Smooth muscle cell (in vitro differentiated cells): ENCODE data around the gene SLC8B1. TPM values are rescaled to one million over a fixed set of nuclear protein-coding genes. Genes with fewer than 3 reads are reported as not detected.

Experiments used
- DNase-seq: peaks from one replicate; lab custom pipeline; 2025; ENCODE audit not compliant: unreplicated experiment; lab: John Stamatoyannopoulos, UW
- H2AFZ ChIP-seq: fragments of 200-600 bp; sonication (generic); 2 replicates; pipeline ENCODE4 v1.6.0; 2016; ENCODE audit warnings: antibody characterized with exemption, low read depth, mild to moderate bottlenecking
- H3F3A ChIP-seq: fragments of 200-600 bp; sonication (generic); 2 replicates; pipeline ENCODE4 v1.6.0; 2017; ENCODE audit warnings: antibody characterized with exemption, low read depth
- H3K27ac ChIP-seq: fragments of 200-600 bp; sonication (generic); 2 replicates; pipeline ENCODE4 v1.5.1; 2016; ENCODE audit warnings: low read depth, mild to moderate bottlenecking
- H3K27me3 ChIP-seq: fragments of 200-600 bp; sonication (generic); 2 replicates; pipeline ENCODE4 v1.6.1; 2016; ENCODE audit warnings: low read depth, mild to moderate bottlenecking
- H3K36me3 ChIP-seq: fragments of 200-600 bp; sonication (generic); 2 replicates; pipeline ENCODE4 v1.5.1; 2016; ENCODE audit warnings: low read depth
- H3K4me1 ChIP-seq: fragments of 200-600 bp; sonication (generic); 2 replicates; pipeline ENCODE4 v1.5.1; 2016; ENCODE audit warnings: low read depth
- H3K4me2 ChIP-seq: fragments of 200-600 bp; sonication (generic); 2 replicates; pipeline ENCODE4 v1.6.0; 2016; ENCODE audit warnings: mild to moderate bottlenecking
- H3K4me3 ChIP-seq: fragments of 200-600 bp; sonication (generic); 2 replicates; pipeline ENCODE4 v1.5.1; 2016; ENCODE audit warnings: mild to moderate bottlenecking
- H3K79me2 ChIP-seq: fragments of 200-600 bp; sonication (generic); 2 replicates; pipeline ENCODE4 v1.6.0; 2016; ENCODE audit warnings: low read depth, mild to moderate bottlenecking
- H3K9ac ChIP-seq: fragments of 200-600 bp; sonication (generic); 2 replicates; pipeline ENCODE4 v1.6.0; 2016; ENCODE audit warnings: low read depth
- H3K9me3 ChIP-seq: fragments of 200-600 bp; sonication (generic); replicated peaks from 2 replicates; pipeline ENCODE4 v1.5.1; 2016; ENCODE audit warnings: low read depth
- H4K20me1 ChIP-seq: fragments of 200-600 bp; sonication (generic); 2 replicates; pipeline ENCODE4 v1.6.0; 2016; ENCODE audit warnings: low read depth
- CTCF ChIP-seq: fragments of 200-600 bp; sonication (generic); IDR thresholded peaks from 2 replicates; pipeline ENCODE4 v1.5.1; 2017; ENCODE audit warnings: borderline replicate concordance, mild to moderate bottlenecking, antibody characterized with exemption; ENCODE audit not compliant: insufficient read depth, poor library complexity, severe bottlenecking
- WGBS: methylation state at CpG from one replicate; pipeline ENCODE4 v1.1.7; 2016; ENCODE audit warnings: low lambda C conversion rate; 5-methylcytosine and 5-hydroxymethylcytosine counted together
- polyA plus RNA-seq: library from polyadenylated mRNA; unstranded; fragments of >200 nt; fragmentation: Nextera tagmentation; extraction: Ambion mirVana; gene quantifications from 2 replicates; pipeline ENCODE4 v1.2.1, GENCODE V29; 2016
- total RNA-seq: library from RNA; depleted of rRNA; stranded (reverse); fragments of >200 nt; gene quantifications from 2 replicates; pipeline ENCODE4 v1.2.3, GENCODE V29; 2014

Gene SLC8B1
- total and polyA plus RNA-seq, 2 experiments from 2014 or later: 11.8 to 14.3 TPM

DNA sequence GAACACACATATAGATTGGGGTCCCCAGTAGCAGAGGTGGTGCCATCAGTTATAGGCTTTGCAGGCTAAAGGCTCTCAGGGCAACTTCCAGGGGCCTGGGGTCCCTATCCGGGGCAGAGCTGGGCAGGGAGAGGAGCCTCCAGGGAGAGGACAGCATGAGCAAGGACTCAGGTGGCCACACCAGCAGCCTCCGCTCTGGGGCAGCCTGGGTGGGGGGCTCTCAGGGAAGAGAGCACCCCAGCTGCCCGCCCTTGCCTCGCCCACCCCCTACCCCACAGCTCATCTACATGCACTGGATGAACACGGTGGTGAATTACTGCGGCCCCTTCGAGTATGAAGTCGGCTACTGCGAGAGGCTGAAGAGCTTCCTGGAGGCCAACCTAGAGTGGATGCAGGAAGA lies 37.5 kb upstream of the SLC8B1 start:
- WGBS: 89% methylated on average over 9 of the region's 9 CpGs
- no peak overlapping the region for H3K4me3 ChIP-seq
- no peaks in the 10 kb centered on the region for H3K79me2 ChIP-seq
- DNase-seq: no peak
- H3K27ac ChIP-seq: no peak overlapping the region
- H3K9ac ChIP-seq: no peak overlapping the region
- no peak for TF ChIP-seq CTCF
- H3K27me3 ChIP-seq: no peaks in the 10 kb centered on the region
- H3K9me3 ChIP-seq: no peaks in the 10 kb centered on the region
- no peaks in the 10 kb centered on the region for H3K36me3 ChIP-seq
- H2AFZ ChIP-seq: no peak overlapping the region
- no peaks in the 10 kb centered on the region for H3F3A ChIP-seq
- no peak overlapping the region for H3K4me2 ChIP-seq
- peaks cover 8% of the 10 kb centered on the region for H4K20me1 ChIP-seq
- H3K4me1 ChIP-seq: no peaks in the 10 kb centered on the region

GRCh38 chr12:113371808-113372207 lies 36.9 kb upstream of the SLC8B1 start:
- Histone ChIP-seq H3K9me3 (no peaks in the 10 kb centered on the region), H3K4me3 (no peak overlapping the region), H3K79me2 (no peaks in the 10 kb centered on the region), H3K9ac (no peak overlapping the region), H3K36me3 (no peaks in the 10 kb centered on the region), H3K27ac (no peak overlapping the region), H2AFZ (no peak overlapping the region), H4K20me1 (peaks cover 8% of the 10 kb centered on the region), H3K27me3 (no peaks in the 10 kb centered on the region), H3F3A (no peaks in the 10 kb centered on the region), H3K4me2 (no peak overlapping the region), H3K4me1 (no peaks in the 10 kb centered on the region)
- no peak for DNase-seq
- 93% methylated on average over 6 of the region's 6 CpGs for WGBS
- no peak for TF ChIP-seq CTCF

DNA sequence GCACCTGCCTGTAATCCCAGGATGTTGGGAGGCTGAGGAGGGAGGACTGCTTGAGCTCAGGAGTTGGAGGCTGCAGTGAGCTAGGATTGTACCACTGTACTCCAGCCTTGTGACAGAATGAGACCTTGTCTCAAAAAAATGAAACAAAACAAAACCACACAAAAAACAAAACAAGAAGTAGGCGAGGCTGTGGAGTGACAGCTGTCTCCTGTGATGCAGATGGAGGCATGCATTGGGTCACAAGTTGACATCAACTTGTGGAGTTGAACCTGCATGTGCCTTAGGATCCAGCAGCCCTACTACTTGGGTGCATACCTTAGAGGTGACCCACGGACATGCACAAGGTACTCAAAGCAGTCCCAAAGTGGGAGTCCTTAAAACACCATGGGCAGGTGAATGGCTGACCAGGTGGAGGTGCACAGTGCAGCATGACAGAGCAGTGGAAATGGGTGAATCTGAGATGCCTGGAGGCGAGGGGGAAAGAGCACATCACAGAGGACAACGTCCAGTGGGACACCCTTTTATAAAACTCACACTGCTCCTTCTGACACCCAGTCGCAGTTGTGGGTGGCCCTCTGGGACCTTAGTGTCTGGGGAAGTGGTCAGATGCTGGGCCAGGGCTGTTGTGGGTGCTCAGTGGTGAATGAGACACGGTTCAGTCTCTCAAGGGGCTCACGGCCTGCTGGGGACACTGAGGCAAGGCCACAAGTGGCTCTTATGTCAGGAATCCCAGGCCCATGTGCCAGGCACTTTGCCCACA lies 36.2 kb upstream of the SLC8B1 start:
- Histone ChIP-seq H3K36me3 (no peaks in the 10 kb centered on the region), H3K27ac (no peak overlapping the region), H3K27me3 (no peaks in the 10 kb centered on the region), H3K4me1 (no peaks in the 10 kb centered on the region), H3K9ac (no peak overlapping the region), H3K9me3 (no peaks in the 10 kb centered on the region), H3F3A (no peaks in the 10 kb centered on the region), H4K20me1 (peaks cover 10% of the 10 kb centered on the region), H3K4me3 (no peak overlapping the region), H3K79me2 (no peaks in the 10 kb centered on the region), H2AFZ (no peak overlapping the region), H3K4me2 (no peak overlapping the region)
- whole genome bisulfite sequencing: 92% methylated on average over 7 of the region's 7 CpGs
- no peak for TF ChIP-seq CTCF
- no peak for DNase-seq
